Tibial artery (tissue), 4 donors: ENCODE measurements around the gene NOB1.

Experiments
- DNase-seq, 2 donors: peaks; one replicate each; pipeline ENCODE4 v3.0.0-alpha.2; 2019
- H3K27ac ChIP-seq, 2 donors: fragments of 200-600 bp; sonication (generic) in 1 of 2; 1 replicate in 1 of 2; 2 replicates in 1 of 2; pipeline ENCODE4 v1.5.1; 2018 to 2019; ENCODE audit warnings: mild to moderate bottlenecking in 1 of 2
- H3K27me3 ChIP-seq, 2 donors: fragments of 200-600 bp; sonication (generic) in 1 of 2; one replicate each; pipeline versions ENCODE4 v1.5.1 to v1.6.0; 2016 to 2019
- H3K36me3 ChIP-seq, 3 donors: fragments of 200-600 bp; sonication (generic) in 2 of 3; one replicate each; pipeline ENCODE4 v1.5.1; 2016 to 2019; ENCODE audit warnings: mild to moderate bottlenecking in 2 of 3
- H3K4me1 ChIP-seq, 4 donors: fragments of 200-600 bp; sonication (generic) in 2 of 4; 1 replicate in 3 of 4; 2 replicates in 1 of 4; pipeline ENCODE4 v1.5.1; 2016 to 2019
- H3K4me3 ChIP-seq, 2 donors: fragments of 200-600 bp; sonication (generic) in 1 of 2; 1 replicate in 1 of 2; 2 replicates in 1 of 2; pipeline ENCODE4 v1.5.1; 2018 to 2019; ENCODE audit warnings: mild to moderate bottlenecking in 2 of 2
- H3K9me3 ChIP-seq, 3 donors: fragments of 200-600 bp; sonication (generic) in 1 of 3; one replicate each; pipeline ENCODE4 v1.5.1; 2016 to 2019
- CTCF ChIP-seq, 2 experiments: fragments of 200-600 bp in 1 of 2; fragments of 450-650 bp in 1 of 2; IDR thresholded peaks; one replicate each; pipeline ENCODE4 v1.5.1; 2017 to 2019; ENCODE audit warnings: antibody characterized with exemption in 2 of 2, mild to moderate bottlenecking in 1 of 2, moderate library complexity in 1 of 2
- intact Hi-C: fragments of 100-400 bp; cut with DNase I; formaldehyde crosslinking; loops from one replicate; pipeline ENCODE4 v1.15.0; 2023; ENCODE audit warnings: low total_unique reads

NOB1 gene

GRCh38 chr16:69756705-69757104 is 2.0 kb upstream of the NOB1 start:
- Histone ChIP-seq H3K4me1 (peaks cover 0 to 22% (median 16%) of the 10 kb centered on the region in 4 donors), H3K4me3 (no peak overlapping the region), H3K9me3 (no peaks in the 10 kb centered on the region), H3K36me3 (peaks cover 0 to 4% (median 0%) of the 10 kb centered on the region in 3 donors), H3K27me3 (no peaks in the 10 kb centered on the region), H3K27ac (no peak overlapping the region)
- intact Hi-C loops, result loop anchor here (2.0 kb wide), 1 partner anchor 48 kb away; no protein-coding TSS in a partner anchor
- DNase-seq, result no peak
- TF ChIP-seq CTCF (IDR thresholded peaks at IDR 0.05), result no peak

DNA sequence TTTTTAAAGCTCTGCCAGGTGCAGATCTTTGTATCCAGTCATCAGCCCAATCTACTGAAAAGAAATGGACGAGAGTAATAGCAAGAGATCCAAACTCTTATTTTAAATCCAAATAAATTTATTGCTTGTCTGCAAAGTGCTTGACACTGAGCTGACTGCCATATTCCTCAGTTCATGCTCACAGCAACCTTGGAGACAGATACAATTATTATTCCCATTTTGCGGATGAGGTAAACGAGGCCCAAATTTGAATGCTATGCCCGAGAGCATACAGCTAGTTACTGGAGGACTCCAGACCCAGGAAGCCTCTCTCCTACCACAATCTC is 620 bp downstream of the NOB1 start:
- no peaks in the 10 kb centered on the region for H3K9me3 ChIP-seq

DNA sequence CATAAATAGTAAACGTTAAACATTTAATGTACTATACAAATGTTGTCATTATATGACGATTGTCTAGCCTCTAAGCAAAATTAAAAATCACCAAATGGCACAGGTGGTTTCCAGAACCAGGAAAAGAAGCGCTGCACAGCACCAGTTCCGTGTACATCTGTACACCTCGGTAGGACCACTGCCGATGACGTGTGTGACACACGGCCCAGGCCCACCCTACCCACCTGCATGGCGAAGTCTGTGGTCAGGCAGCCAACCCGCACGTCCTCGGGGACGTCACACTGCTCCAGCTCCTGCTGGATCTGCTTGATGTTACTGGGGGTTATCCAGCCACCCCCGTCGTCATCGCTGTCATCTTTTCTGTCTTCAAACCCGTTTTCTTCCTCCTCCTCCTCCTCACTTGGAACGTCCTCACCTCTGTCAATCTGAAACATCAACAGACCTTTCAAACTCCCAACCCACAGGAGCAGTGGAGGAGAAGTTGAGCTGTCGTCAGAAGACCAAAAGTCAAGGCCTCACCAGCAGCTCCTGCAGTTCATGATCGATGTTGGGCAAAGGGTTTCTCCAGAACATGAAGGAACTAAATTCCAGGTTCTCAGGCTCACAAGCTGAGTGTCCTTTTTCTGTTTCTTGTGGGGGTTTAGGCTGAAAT is 5.9 kb downstream of the NOB1 start:
- no peak overlapping the region for H3K4me3 ChIP-seq
- TF ChIP-seq CTCF (IDR thresholded peaks at IDR 0.05), result no peak
- intact Hi-C loops, result no loop called here
- peaks cover 0 to 15% (median 12%) of the 10 kb centered on the region in 4 donors for H3K4me1 ChIP-seq
- H3K9me3 ChIP-seq, result no peaks in the 10 kb centered on the region
- DNase-seq, result no peak
- H3K27ac ChIP-seq, result no peak overlapping the region
- no peaks in the 10 kb centered on the region for H3K27me3 ChIP-seq
- peaks cover 65 to 83% (median 66%) of the 10 kb centered on the region in 3 donors for H3K36me3 ChIP-seq

More for the DNA sequence above, 620 bp downstream of the NOB1 start:
- intact Hi-C loops, result loop anchor here (5.0 kb wide), 1 partner anchor 357 kb away; no protein-coding TSS in a partner anchor
- Histone ChIP-seq H3K36me3 (peaks cover 18 to 30% (median 22%) of the 10 kb centered on the region in 3 donors), H3K4me1 (peaks cover 0 to 19% (median 15%) of the 10 kb centered on the region in 4 donors), H3K4me3 (peak overlapping the region; percentile 69 to 78), H3K27me3 (no peaks in the 10 kb centered on the region), H3K27ac (peak overlapping the region; percentile 58 to 80)
- TF ChIP-seq CTCF (IDR thresholded peaks at IDR 0.05), result no peak
- no peak for DNase-seq

DNA sequence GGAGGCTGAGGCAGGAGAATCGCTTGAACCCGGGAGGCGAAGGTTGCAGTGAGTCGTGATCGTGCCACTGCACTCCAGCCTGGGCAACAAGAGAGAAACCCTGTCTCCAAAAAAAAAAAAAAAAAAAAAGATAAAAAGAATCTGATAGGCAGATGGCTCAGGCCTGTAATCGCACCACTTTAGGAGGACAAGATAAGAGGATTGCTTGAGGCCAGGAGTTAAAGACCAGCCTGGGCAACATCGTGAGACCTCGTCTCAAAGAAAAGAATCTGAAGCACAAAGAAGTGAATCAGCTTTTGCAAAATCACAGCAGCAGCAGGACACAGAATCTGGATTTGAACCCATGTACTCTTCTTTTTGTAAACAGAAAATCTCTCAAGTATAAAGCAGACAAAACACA is 7.6 kb downstream of the NOB1 start:
- no peaks in the 10 kb centered on the region for H3K27me3 ChIP-seq
- H3K27ac ChIP-seq, result no peak overlapping the region
- no peaks in the 10 kb centered on the region for H3K9me3 ChIP-seq
- no peak for TF ChIP-seq CTCF (IDR thresholded peaks at IDR 0.05)
- no peak overlapping the region for H3K4me3 ChIP-seq
- DNase-seq, result no peak
- no peaks in the 10 kb centered on the region for H3K4me1 ChIP-seq
- intact Hi-C loops, result no loop called here
- peaks cover 70 to 100% (median 83%) of the 10 kb centered on the region in 3 donors for H3K36me3 ChIP-seq

GRCh38 chr16:69745959-69746358 is 8.8 kb downstream of the NOB1 start:
- no peak for DNase-seq
- intact Hi-C loops, result no loop called here
- TF ChIP-seq CTCF (IDR thresholded peaks at IDR 0.05), result no peak

More at GRCh38 chr16:69745959-69746358, 8.8 kb downstream of the NOB1 start:
- no peak overlapping the region for H3K27ac ChIP-seq
- H3K4me3 ChIP-seq, result no peak overlapping the region
- H3K36me3 ChIP-seq, result peaks cover 75 to 100% (median 94%) of the 10 kb centered on the region in 3 donors
- H3K27me3 ChIP-seq, result no peaks in the 10 kb centered on the region
- no peaks in the 10 kb centered on the region for H3K9me3 ChIP-seq
- H3K4me1 ChIP-seq, result no peaks in the 10 kb centered on the region
